Measurements from ENCODE around the gene PEF1.

The PEF1 gene

DNA sequence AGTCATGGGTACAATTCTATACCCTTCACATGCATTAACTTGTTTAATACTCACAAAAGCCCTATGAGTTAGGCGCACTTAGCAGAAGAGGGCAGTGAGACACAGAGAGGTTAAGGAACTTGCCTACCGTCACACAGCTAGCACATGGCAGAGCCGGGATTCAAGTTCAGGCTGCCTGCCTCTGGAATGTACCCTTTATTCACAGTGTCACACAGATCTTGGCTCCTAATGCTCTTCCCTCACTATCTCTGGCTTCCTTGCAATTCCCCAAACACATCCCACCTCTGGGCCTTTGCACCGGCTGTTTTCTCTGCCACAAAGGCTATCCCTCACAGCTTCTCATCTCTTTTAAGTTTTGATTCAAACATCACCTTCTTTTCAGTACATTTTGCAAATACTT lies 34.0 kb upstream of the PEF1 start:
- DNase-seq (ENCODE audit: insufficient read length, low spot score) (no peak), FAIRE-seq (no peak)
- TF ChIP-seq POLR2A (IDR thresholded peaks at IDR 0.05; ENCODE audit: low read depth, low read length): no peak

DNA sequence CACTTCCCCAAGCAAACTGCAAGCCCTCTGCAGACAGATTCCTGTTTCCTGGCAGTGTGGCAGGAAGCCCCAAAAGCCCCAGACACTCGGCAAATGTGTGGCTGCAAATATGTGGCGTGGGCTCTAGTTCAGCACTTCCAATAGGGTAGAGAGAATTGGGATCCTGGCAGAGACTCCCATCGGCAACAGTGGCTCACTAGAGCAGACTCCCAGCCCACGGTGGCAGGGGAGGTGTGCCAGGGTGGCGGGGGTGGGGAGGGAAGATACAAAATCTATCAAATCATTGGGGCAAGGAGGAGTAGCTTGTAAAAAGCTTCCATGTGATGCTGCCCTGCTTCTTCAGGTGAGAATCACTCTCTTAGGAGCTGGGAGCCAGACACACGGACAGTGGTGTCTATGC lies 33.3 kb upstream of the PEF1 start:
- no peak for TF ChIP-seq POLR2A (IDR thresholded peaks at IDR 0.05; ENCODE audit: low read depth, low read length)
- FAIRE-seq: no peak
- DNase-seq (ENCODE audit: insufficient read length, low spot score): no peak

DNA sequence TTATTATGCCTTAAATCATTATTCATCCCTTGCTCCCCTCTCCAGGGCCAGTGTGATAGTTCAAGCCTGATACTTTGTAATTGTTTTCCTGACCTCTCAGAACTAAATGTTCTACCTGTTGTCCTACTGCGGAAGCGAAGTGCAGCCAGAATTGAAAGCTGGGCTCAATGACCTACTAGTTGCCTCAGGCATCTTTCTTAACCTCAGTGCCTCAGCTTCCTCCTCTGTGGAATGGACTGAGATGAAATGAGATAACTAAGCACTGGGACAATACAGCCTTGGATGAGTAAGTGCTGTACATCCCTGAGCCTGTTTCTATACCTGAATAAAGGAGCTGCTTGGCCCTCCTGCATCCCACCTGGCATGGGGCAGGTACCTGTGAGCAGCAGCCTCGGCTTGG lies 32.7 kb upstream of the PEF1 start:
- TF ChIP-seq POLR2A (IDR thresholded peaks at IDR 0.05; ENCODE audit: low read depth, low read length): no peak
- FAIRE-seq (no peak), DNase-seq (ENCODE audit: insufficient read length, low spot score) (no peak)

DNA sequence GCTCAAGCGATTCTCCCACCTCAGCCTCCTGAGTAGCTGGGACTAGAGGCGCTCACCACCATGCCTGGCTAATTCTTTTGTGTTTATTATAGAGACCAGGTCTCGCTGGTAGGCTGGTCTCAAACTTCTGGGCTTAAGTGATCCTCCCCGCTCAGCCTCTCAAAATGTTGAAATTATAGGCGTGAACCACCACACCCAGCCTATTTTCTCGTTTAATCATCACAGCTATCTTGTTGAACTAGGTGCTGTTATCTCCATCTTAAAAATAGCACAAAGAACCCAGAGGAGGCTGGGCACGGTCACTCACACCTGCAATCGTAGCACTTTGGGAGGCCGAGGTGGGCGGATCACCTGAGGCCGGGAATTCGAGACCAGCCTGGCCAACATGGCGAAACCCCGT lies 31.1 kb upstream of the PEF1 start:
- DNase-seq (ENCODE audit: insufficient read length, low spot score): no peak
- no peak for FAIRE-seq
- no peak for TF ChIP-seq POLR2A (IDR thresholded peaks at IDR 0.05; ENCODE audit: low read depth, low read length)

DNA sequence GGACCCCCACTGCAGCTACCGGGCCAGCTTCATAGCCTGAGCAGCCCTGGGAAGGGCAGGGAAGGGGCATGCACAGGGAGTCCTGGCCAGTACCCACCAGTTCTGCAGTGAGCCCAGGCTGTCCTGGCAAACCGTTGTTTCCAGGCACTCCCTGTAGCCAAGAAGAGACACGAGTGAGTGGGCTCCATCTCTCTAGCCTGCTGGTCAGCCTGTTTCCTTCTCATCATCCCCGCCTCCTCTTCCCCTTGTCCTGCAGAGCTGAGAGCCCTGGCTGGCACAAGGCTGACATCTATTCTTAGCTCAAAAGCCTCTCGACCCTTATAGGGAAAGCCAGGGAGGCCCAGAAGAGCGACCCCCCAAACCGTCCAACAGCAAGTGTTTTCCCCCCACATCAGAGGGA lies 30.5 kb upstream of the PEF1 start:
- DNase-seq (ENCODE audit: insufficient read length, low spot score) (no peak), FAIRE-seq (no peak)
- TF ChIP-seq POLR2A (IDR thresholded peaks at IDR 0.05; ENCODE audit: low read depth, low read length): no peak

DNA sequence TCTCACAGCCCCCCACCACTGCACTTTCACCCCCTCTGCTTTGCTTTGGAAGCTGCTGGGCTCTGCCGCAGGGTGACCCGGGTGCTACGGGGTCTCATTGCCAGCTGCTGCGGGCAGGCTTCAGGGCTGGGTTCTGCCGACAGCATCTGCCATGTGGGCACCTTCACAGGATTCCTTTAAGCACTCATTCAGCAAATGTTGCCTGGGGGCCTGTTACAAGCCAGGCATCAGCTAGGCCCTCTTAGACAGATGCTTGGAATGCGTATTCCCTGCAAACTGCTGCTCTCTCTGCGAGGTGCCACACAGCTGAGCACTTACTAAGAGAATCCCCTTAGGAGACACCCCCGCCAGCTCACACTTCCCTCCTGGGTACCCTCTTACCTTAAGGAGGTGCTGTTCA lies 29.9 kb upstream of the PEF1 start:
- no peak for DNase-seq (ENCODE audit: insufficient read length, low spot score)
- no peak for FAIRE-seq
- TF ChIP-seq POLR2A (IDR thresholded peaks at IDR 0.05; ENCODE audit: low read depth, low read length): no peak

DNA sequence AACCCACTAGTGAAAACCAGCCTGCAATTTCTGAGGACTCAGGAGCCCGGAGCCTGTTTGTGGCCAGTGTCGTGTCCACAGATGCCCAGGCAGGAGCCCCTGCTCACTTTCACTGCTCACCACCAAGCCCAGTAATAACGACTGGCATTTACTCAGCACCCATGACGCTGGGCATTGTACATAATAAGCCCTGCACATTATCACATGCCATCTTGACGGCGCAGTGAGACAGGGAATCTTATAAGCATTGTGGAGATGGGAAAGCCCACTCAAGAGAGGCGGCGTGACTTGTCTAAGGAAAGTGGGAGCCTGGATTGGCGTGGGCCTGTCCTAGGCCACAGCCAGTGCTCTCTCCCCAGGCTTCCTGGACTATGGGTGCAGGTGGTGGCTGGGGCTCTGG lies 28.8 kb upstream of the PEF1 start:
- DNase-seq (ENCODE audit: insufficient read length, low spot score) (no peak), FAIRE-seq (no peak)
- TF ChIP-seq POLR2A (IDR thresholded peaks at IDR 0.05; ENCODE audit: low read depth, low read length): no peak

DNA sequence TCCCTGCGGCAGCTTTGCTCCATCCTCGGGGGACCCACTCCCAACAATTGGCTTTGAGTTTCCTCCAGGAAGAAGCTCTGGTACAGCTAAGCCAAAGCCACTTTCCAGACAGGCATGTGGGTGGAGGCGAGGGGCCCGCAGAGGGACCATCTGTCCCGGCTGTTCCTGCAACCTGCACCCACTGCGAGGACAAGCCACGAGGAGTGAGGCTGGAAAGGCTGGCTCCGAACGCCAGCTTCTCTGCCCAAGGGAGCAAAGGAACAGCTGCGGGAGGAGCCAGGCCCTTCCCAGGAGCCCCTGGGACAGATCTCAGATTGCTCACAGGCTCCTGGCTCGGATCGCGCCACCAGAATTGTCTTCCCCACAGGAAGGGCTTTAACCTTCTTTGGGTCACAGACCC lies 28.3 kb upstream of the PEF1 start:
- DNase-seq (ENCODE audit: insufficient read length, low spot score): no peak
- TF ChIP-seq POLR2A (IDR thresholded peaks at IDR 0.05; ENCODE audit: low read depth, low read length): no peak
- FAIRE-seq: no peak

DNA sequence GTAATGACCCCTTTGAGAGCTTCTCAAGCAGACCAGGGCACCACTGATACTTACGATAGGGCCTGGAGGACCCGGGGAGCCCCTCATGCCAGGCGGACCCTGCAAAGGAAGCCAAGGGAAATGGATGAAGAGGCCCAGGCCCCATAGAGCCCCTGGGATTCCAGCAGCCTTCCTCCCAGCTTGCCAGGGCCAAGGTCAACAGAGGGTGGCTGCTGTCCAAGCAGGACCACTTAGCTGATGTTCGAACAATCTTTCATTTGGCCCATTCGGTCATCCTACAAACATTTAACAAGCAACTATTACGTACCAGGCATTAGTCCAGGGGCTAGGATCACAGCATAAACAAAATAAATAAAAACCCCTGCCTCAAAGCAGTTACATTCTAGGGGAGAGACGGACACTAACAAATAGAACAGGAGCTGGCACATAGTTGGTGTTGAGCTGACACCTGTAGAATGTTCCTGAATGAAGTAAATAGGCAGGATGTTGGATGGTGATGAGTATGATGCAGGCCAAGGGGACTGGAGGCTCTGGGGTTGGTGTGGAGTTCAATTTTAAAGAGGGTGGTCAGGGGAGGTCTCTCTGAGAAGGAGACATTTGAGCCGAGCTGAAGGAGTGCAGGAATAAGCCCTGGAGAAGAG lies 27.0 kb upstream of the PEF1 start:
- DNase-seq (ENCODE audit: insufficient read length, low spot score): no peak
- FAIRE-seq: no peak
- TF ChIP-seq POLR2A (IDR thresholded peaks at IDR 0.05; ENCODE audit: low read depth, low read length): no peak

DNA sequence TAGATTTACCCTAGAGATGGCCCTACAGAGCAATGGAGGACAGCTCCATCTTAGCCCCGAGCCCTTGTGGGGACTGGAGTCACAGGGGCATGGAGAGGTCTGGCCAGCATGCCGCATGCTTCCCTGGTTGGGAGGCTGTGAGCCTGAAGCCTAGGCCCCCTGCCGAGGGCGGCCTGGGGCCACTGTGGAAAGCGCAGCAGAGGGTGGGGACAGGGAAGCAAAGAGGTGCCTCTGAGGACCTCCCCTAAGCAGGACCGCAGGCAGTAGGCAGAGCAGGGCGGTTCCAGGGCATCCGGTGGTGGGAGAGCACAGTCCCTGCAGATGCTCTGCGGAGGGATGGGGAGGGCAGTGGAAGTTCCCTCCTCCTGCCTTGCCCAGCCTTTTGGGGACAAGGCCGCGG lies 26.5 kb upstream of the PEF1 start:
- no peak for TF ChIP-seq POLR2A (IDR thresholded peaks at IDR 0.05; ENCODE audit: low read depth, low read length)
- DNase-seq (ENCODE audit: insufficient read length, low spot score) (no peak), FAIRE-seq (no peak)

DNA sequence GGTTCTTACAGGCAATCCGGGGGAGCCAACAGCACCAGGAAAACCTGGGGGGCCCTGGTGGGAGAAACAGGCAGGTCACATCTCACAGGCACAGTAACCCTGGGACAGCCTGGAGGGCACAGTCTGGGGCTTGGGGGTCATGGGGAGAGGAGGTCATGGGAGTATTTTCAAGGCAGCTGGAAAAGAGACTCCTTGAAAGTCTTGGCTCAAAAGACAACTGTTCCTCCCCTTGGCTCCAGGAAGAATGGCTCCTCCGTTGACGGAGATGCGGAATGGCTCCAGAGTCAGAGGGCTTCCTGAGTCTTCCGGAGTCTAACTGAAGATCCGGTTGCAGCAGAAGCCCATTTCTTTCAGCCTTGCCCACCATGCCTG lies 25.9 kb upstream of the PEF1 start:
- FAIRE-seq (no peak), DNase-seq (ENCODE audit: insufficient read length, low spot score) (no peak)
- TF ChIP-seq POLR2A (IDR thresholded peaks at IDR 0.05; ENCODE audit: low read depth, low read length): no peak

DNA sequence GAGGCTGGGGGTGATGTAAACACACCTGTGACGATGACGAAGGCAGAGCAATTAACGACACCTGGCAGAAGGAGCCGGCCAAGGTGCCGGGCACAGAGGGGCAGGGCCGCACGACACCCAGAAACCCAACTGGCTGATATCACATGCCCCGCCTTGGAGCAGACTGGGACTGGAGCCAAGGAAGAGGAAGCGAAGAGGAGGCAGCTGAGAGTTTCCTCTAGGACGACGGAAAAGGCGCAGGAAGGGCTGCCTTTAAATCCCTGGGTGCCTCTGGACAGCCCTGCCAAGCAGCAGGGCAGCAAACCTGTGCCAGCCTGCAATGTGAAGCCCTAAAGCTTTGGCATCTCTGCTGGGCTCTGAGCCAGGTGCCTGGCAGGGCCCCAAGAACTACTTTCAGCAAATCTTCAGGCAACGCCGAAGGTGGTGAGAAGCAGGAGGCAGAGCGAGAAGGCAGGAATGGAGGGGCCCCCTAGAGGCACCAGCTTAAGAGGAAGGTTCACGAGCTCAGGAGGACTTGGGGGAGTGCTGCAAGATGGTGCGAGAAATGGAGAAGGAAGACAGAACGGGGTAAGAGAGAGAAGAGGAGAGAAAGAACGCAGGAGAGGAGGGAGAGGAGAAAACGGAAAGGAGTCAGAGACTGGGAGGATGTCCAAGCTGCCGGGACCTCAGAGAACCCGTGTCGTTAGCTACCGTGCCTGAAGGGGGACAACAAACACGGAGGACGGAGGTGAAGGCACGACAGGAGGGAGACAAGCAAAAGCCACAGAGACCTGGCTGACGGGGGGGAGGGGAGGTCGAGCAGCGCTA lies 25.3 kb upstream of the PEF1 start:
- DNase-seq (ENCODE audit: insufficient read length, low spot score) (peak; percentile 74), FAIRE-seq (peak; percentile 64)

DNA sequence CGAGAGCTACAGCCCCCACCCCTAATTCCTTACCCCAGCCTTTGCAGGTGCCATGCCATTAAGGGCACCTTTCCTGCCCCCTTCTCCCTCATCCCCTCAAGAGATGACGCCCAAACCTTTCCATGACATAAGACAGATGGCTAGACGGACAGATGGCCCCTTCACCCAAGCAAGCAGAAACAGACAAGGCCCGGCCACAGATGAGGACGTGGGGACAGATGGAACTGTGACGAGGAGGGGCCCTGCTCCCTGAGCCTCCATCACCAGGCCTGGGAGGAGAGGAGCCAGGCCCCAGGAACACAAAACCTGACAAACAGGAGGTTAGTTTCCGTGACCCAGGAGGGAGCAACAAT lies 24.7 kb upstream of the PEF1 start:
- no peak for FAIRE-seq
- no peak for DNase-seq (ENCODE audit: insufficient read length, low spot score)
- no peak for TF ChIP-seq POLR2A (IDR thresholded peaks at IDR 0.05; ENCODE audit: low read depth, low read length)

More for the DNA sequence above, 25.3 kb upstream of the PEF1 start:
- TF ChIP-seq POLR2A (IDR thresholded peaks at IDR 0.05; ENCODE audit: low read depth, low read length): no peak

DNA sequence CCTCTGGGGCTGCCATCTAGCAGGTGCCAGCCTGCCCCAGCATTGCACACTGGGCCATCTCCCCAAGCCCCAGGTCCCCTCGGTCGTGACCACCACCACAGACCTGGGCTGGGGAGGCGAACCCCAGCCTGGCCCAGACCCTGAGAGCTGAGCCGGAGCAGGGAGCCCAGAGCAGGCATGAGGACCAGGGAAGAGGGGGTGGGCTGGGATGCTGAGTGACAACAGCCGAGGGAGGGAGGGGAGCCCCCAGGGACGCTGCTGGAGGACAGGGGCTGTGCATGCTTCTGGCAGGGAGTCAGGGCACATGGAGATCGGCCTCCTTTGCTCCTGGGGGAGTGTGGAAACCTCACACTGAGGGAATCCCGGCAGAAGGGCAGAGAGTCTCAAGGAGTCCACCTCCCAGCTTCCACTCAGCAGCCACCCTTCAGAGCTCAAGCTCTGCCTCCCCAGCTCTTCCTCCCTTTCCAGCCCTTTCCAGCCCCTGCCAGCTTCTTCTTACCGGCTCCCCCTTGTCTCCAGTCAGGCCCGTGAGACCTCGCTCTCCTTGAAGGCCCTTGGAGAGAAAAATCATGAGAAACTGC lies 23.7 kb upstream of the PEF1 start:
- FAIRE-seq (no peak), DNase-seq (ENCODE audit: insufficient read length, low spot score) (no peak)
- no peak for TF ChIP-seq POLR2A (IDR thresholded peaks at IDR 0.05; ENCODE audit: low read depth, low read length)
